Measurements from ENCODE around the gene CENPQ. TPM values are rescaled to one million over a fixed set of nuclear protein-coding genes. Genes with fewer than 3 reads are reported as not detected.

Gene CENPQ
- total and polyA plus RNA-seq, 8 donors: 0.88 to 3.1 (median 1.3) TPM

GRCh38 chr6:49513153-49513989 lies 50.2 kb downstream of the CENPQ start:
- no peak for FAIRE-seq

GRCh38 chr6:49514571-49515484 lies 51.7 kb downstream of the CENPQ start:
- intact Hi-C loops (cut with DNase I): no loop called here
- H3K9me3 ChIP-seq: no peaks in the 10 kb centered on the region
- DNase-seq: no peak
- WGBS, 2 donors: 78% methylated on average over 8 of the region's 8 CpGs
- H3K36me3 ChIP-seq: no peaks in the 10 kb centered on the region
- no peak overlapping the region for H3K27ac ChIP-seq
- no peak for TF ChIP-seq CTCF (IDR thresholded peaks at IDR 0.05)
- FAIRE-seq: no peak
- peaks cover 0 to 12% (median 0%) of the 10 kb centered on the region in 3 donors for H3K4me1 ChIP-seq
- ATAC-seq: no peak
- no peaks in the 10 kb centered on the region for H3K27me3 ChIP-seq
- no peak overlapping the region for H3K4me3 ChIP-seq

More at GRCh38 chr6:49513153-49513989, 50.2 kb downstream of the CENPQ start:
- peak; percentile 28 to 43 (median 36) for ATAC-seq
- no peak for DNase-seq
- Histone ChIP-seq H3K27me3 (no peaks in the 10 kb centered on the region), H3K36me3 (no peaks in the 10 kb centered on the region), H3K9me3 (no peaks in the 10 kb centered on the region), H3K4me1 (peaks cover 0 to 12% (median 0%) of the 10 kb centered on the region in 3 donors), H3K27ac (no peak overlapping the region), H3K4me3 (no peak overlapping the region)
- no peak for TF ChIP-seq CTCF (IDR thresholded peaks at IDR 0.05)
- intact Hi-C loops (cut with DNase I): no loop called here
- WGBS, 2 donors: 29 to 30% methylated on average over 2 of the region's 2 CpGs

GRCh38 chr6:49515485-49516146 lies 52.4 kb downstream of the CENPQ start:
- no peak for FAIRE-seq
- Histone ChIP-seq H3K27ac (no peak overlapping the region), H3K4me3 (no peak overlapping the region), H3K27me3 (no peaks in the 10 kb centered on the region), H3K36me3 (no peaks in the 10 kb centered on the region), H3K9me3 (no peaks in the 10 kb centered on the region), H3K4me1 (peaks cover 0 to 12% (median 0%) of the 10 kb centered on the region in 3 donors)
- intact Hi-C loops (cut with DNase I): no loop called here
- 87 to 89% methylated on average over 10 of the region's 10 CpGs for WGBS, 2 donors
- no peak for DNase-seq
- TF ChIP-seq CTCF (IDR thresholded peaks at IDR 0.05): no peak
- no peak for ATAC-seq

GRCh38 chr6:49516147-49516505 lies 53.0 kb downstream of the CENPQ start:
- no peak overlapping the region for H3K4me3 ChIP-seq
- WGBS, 2 donors: 94 to 96% methylated on average over 4 of the region's 4 CpGs
- FAIRE-seq (no peak), DNase-seq (no peak), ATAC-seq (no peak)
- peaks cover 0 to 12% (median 0%) of the 10 kb centered on the region in 3 donors for H3K4me1 ChIP-seq
- no peak for TF ChIP-seq CTCF (IDR thresholded peaks at IDR 0.05)
- H3K9me3 ChIP-seq: no peaks in the 10 kb centered on the region
- no peaks in the 10 kb centered on the region for H3K27me3 ChIP-seq
- intact Hi-C loops (cut with DNase I): no loop called here
- H3K27ac ChIP-seq: no peak overlapping the region
- no peaks in the 10 kb centered on the region for H3K36me3 ChIP-seq

All from pancreas (tissue), 10 donors.